Caco-2 (cell line): ENCODE measurements around the gene THAP5. TPM values are rescaled to one million over a fixed set of nuclear protein-coding genes. Genes with fewer than 3 reads are reported as not detected.

Experiments
- BruUV-seq: library from RNA; stranded (reverse); fragments of 400-500 nt; replicated peaks from 2 replicates; lab custom pipeline; 2021; lab: Mats Ljungman, UMichigan
- CTCF ChIA-PET: fragments of 300-600 bp; sonication (Branson Sonifier 250); formaldehyde crosslinking; loops from one replicate; lab custom pipeline; 2022; ENCODE audit warnings: antibody characterized with exemption; lab: Charles Lee
- POLR2A ChIA-PET: fragments of 300-600 bp; sonication (Branson Sonifier 250); formaldehyde crosslinking; loops from one replicate; lab custom pipeline; 2022; ENCODE audit warnings: antibody characterized with exemption; lab: Charles Lee
- DNase-seq, 2 experiments: peaks; one replicate each; pipeline versions ENCODE4 v3.0.0 to v3.0.0-alpha.2; 2020 to 2022
- H3K27me3 ChIP-seq: replicated peaks from 2 replicates; pipeline ENCODE4 v1.6.0; 2011; ENCODE audit warnings: low read length; ENCODE audit not compliant: control insufficient read depth, insufficient read depth
- H3K36me3 ChIP-seq: 2 replicates; pipeline ENCODE4 v1.5.1; 2011; ENCODE audit warnings: low read length; ENCODE audit not compliant: control insufficient read depth, insufficient read depth
- H3K4me1 ChIP-seq: fragments of 250-450 bp; sonication (Bioruptor Pico); 2 replicates; pipeline ENCODE4 v1.5.1; 2020; ENCODE audit warnings: mild to moderate bottlenecking
- H3K4me3 ChIP-seq: 2 replicates; pipeline ENCODE4 v1.5.1; 2011; ENCODE audit warnings: low read depth, mild to moderate bottlenecking, control low read depth, low read length
- H3K9me3 ChIP-seq: fragments of 250-450 bp; sonication (Bioruptor Pico); 2 replicates; pipeline ENCODE4 v1.5.1; 2020; ENCODE audit warnings: mild to moderate bottlenecking, moderate library complexity
- H3K27ac Mint-ChIP-seq: one replicate; pipeline ENCODE4 v1.8.0; 2022; ENCODE audit warnings: mixed read lengths; ENCODE audit not compliant: unreplicated experiment
- H3K27me3 Mint-ChIP-seq: one replicate; pipeline ENCODE4 v1.8.0; 2022; ENCODE audit warnings: mixed read lengths; ENCODE audit not compliant: insufficient read depth, unreplicated experiment
- H3K36me3 Mint-ChIP-seq: one replicate; pipeline ENCODE4 v1.8.0; 2022; ENCODE audit warnings: mild to moderate bottlenecking, mixed read lengths; ENCODE audit not compliant: insufficient read depth, unreplicated experiment
- H3K4me1 Mint-ChIP-seq: one replicate; pipeline ENCODE4 v1.8.0; 2022; ENCODE audit warnings: low read depth, mixed read lengths; ENCODE audit not compliant: unreplicated experiment
- H3K4me3 Mint-ChIP-seq: one replicate; pipeline ENCODE4 v1.8.0; 2022; ENCODE audit warnings: mild to moderate bottlenecking, moderate library complexity, mixed read lengths; ENCODE audit not compliant: unreplicated experiment
- H3K9me3 Mint-ChIP-seq: one replicate; pipeline ENCODE4 v1.8.0; 2022; ENCODE audit warnings: mixed read lengths; ENCODE audit not compliant: unreplicated experiment
- intact Hi-C: fragments of 100-400 bp; cut with micrococcal nuclease; formaldehyde crosslinking; loops from one replicate; pipeline ENCODE4 v1.10.0; 2022; ENCODE audit not compliant: unreplicated experiment
- total RNA-seq: library from RNA; stranded (reverse); gene quantifications from 2 replicates; pipeline ENCODE4 v1.2.3, GENCODE V29; 2022
- TF ChIP-seq, protein P1 (sequence below), 2 experiments: fragments of 200-600 bp in 1 of 2; IDR thresholded peaks; 1 replicate in 1 of 2; 2 replicates in 1 of 2; pipeline versions ENCODE4 v1.5.1 to v1.8.0; 2011 to 2022; ENCODE audit warnings: antibody characterized with exemption in 1 of 2, control low read depth in 1 of 2, inconsistent platforms in 1 of 2, low read depth in 1 of 2, low read length in 1 of 2, mild to moderate bottlenecking in 1 of 2, moderate library complexity in 1 of 2; ENCODE audit not compliant: insufficient read depth in 1 of 2, severe bottlenecking in 1 of 2, unreplicated experiment in 1 of 2

THAP5 gene
- total RNA-seq, 1 experiment from 2014 or later, result 20.4 TPM

DNA sequence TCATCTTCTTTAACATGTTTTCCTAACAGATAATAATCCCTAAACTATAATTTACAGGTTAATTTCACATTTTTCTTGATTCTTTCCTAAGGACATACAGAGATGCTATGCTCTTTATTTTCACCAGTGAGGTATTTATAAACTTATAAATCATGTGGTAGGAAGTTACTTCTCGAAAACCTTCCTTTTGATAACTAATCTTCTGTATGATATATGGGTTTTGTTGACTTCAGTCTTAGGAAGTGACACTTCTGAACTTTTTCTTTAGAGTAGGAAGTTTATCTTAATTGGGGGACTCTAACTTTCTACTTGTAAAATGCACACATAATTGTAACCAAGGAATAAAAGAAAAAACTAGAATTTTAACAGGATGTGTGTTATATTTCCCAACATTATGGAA, 33.8 kb downstream of the THAP5 start:
- intact Hi-C loops, result no loop called here
- DNase-seq, result no peak
- Histone ChIP-seq H3K4me1 (no peaks in the 10 kb centered on the region), H3K27me3 (no peaks in the 10 kb centered on the region), H3K4me3 (no peak overlapping the region), H3K36me3 (no peaks in the 10 kb centered on the region), H3K9me3 (no peaks in the 10 kb centered on the region)
- no peaks in the 10 kb centered on the region for H3K36me3 Mint-ChIP-seq
- ChIA-PET POLR2A (no interaction called here), CTCF (no interaction called here)
- H3K4me3 Mint-ChIP-seq, result no peak overlapping the region
- H3K4me1 Mint-ChIP-seq, result no peaks in the 10 kb centered on the region
- peaks cover 3% of the 10 kb centered on the region for H3K27me3 Mint-ChIP-seq
- H3K27ac Mint-ChIP-seq, result no peak overlapping the region
- BruUV-seq, result no TSS peak
- H3K9me3 Mint-ChIP-seq, result no peaks in the 10 kb centered on the region
- TF ChIP-seq, protein P1, sequence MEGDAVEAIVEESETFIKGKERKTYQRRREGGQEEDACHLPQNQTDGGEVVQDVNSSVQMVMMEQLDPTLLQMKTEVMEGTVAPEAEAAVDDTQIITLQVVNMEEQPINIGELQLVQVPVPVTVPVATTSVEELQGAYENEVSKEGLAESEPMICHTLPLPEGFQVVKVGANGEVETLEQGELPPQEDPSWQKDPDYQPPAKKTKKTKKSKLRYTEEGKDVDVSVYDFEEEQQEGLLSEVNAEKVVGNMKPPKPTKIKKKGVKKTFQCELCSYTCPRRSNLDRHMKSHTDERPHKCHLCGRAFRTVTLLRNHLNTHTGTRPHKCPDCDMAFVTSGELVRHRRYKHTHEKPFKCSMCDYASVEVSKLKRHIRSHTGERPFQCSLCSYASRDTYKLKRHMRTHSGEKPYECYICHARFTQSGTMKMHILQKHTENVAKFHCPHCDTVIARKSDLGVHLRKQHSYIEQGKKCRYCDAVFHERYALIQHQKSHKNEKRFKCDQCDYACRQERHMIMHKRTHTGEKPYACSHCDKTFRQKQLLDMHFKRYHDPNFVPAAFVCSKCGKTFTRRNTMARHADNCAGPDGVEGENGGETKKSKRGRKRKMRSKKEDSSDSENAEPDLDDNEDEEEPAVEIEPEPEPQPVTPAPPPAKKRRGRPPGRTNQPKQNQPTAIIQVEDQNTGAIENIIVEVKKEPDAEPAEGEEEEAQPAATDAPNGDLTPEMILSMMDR (IDR thresholded peaks at IDR 0.05; ENCODE audit: insufficient read depth in 1 of 2, low read depth in 1 of 2, low read length in 1 of 2, severe bottlenecking in 1 of 2, unreplicated experiment in 1 of 2), result no peak

DNA sequence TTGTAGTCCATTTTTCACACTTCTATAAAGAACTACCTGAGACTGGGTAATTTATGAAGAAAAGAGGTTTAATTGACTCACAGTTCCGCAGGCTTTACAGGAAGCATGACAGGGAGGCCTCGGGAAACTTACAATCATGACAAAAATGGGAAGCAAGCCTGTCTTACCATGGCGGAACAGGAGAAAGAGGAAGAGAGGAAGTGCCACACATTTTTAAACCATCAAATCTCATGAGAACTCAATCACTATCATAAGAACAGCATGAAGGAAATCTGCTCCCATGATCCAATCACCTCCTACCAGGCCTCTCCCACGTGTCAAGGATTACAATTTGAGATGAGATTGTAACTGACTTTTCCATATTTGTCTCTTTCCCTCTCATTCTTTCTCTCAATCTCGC, 34.2 kb downstream of the THAP5 start:
- H3K27me3 ChIP-seq, result no peaks in the 10 kb centered on the region
- Mint-ChIP-seq H3K9me3 (no peaks in the 10 kb centered on the region), H3K36me3 (no peaks in the 10 kb centered on the region), H3K27ac (no peak overlapping the region), H3K4me1 (no peaks in the 10 kb centered on the region), H3K4me3 (no peak overlapping the region), H3K27me3 (peaks cover 3% of the 10 kb centered on the region)
- H3K4me3 ChIP-seq, result no peak overlapping the region
- TF ChIP-seq, protein P1 (IDR thresholded peaks at IDR 0.05; ENCODE audit: insufficient read depth in 1 of 2, low read depth in 1 of 2, low read length in 1 of 2, severe bottlenecking in 1 of 2, unreplicated experiment in 1 of 2), result no peak
- ChIA-PET CTCF (no interaction called here), POLR2A (no interaction called here)
- H3K36me3 ChIP-seq, result no peaks in the 10 kb centered on the region
- DNase-seq, result no peak
- BruUV-seq, result no TSS peak
- no peaks in the 10 kb centered on the region for H3K4me1 ChIP-seq
- no peaks in the 10 kb centered on the region for H3K9me3 ChIP-seq
- intact Hi-C loops, result no loop called here

DNA sequence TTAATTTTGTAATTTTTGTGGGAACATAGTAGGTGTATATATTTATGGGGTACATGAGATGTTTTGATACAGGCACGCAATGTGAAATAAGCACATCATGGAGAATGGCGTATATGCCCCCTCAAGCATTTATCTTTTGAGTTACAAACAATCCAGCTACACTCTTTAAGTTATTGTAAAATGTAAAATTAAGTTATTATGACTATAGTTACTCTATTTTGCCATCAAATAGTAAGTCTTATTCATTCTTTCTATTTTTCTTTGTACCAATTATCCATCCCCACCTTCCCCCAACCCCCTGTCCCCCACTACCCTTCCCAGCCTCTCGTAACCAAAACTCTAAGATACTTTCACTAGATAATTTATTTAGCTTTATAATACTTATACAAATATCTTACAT, 35.8 kb downstream of the THAP5 start:
- no TSS peak for BruUV-seq
- Histone ChIP-seq H3K9me3 (no peaks in the 10 kb centered on the region), H3K4me3 (no peak overlapping the region), H3K27me3 (no peaks in the 10 kb centered on the region), H3K4me1 (no peaks in the 10 kb centered on the region), H3K36me3 (no peaks in the 10 kb centered on the region)
- no peak overlapping the region for H3K4me3 Mint-ChIP-seq
- ChIA-PET POLR2A (no interaction called here), CTCF (no interaction called here)
- H3K36me3 Mint-ChIP-seq, result no peaks in the 10 kb centered on the region
- no peak for DNase-seq
- no peaks in the 10 kb centered on the region for H3K9me3 Mint-ChIP-seq
- H3K27ac Mint-ChIP-seq, result no peak overlapping the region
- peaks cover 3% of the 10 kb centered on the region for H3K27me3 Mint-ChIP-seq
- H3K4me1 Mint-ChIP-seq, result no peaks in the 10 kb centered on the region
- intact Hi-C loops, result no loop called here
- TF ChIP-seq, protein P1 (IDR thresholded peaks at IDR 0.05; ENCODE audit: insufficient read depth in 1 of 2, low read depth in 1 of 2, low read length in 1 of 2, severe bottlenecking in 1 of 2, unreplicated experiment in 1 of 2), result no peak
